CD4-positive, alpha-beta T cell (primary cell): ENCODE measurements around the gene FBXO28. TPM values are rescaled to one million over a fixed set of nuclear protein-coding genes. Genes with fewer than 3 reads are reported as not detected.

Source experiments
- ATAC-seq: fragments of 200-7000 bp; cut with Tn5 transposase; one replicate; pipeline ENCODE4 v1.10.0; 2022; ENCODE audit warnings: mild to moderate bottlenecking; ENCODE audit not compliant: poor library complexity
- CTCF ChIA-PET: fragments of 350-600 bp; sonication (Branson Sonifier 250); formaldehyde crosslinking; loops from one replicate; lab custom pipeline; 2021; ENCODE audit warnings: antibody characterized with exemption, inconsistent platforms; lab: Charles Lee
- POLR2A ChIA-PET: fragments of 350-600 bp; sonication (Branson Sonifier 250); formaldehyde crosslinking; loops from one replicate; lab custom pipeline; 2021; ENCODE audit warnings: antibody characterized with exemption, inconsistent platforms; lab: Charles Lee
- DNase-seq, 14 experiments: peaks; one replicate each; pipeline ENCODE4 v3.0.0-alpha.2; 2013 to 2020; ENCODE audit warnings: mixed read lengths in 2 of 14
- H3K27ac ChIP-seq, 2 donors: one replicate each; pipeline versions ENCODE4 v1.5.1 to v1.7.0; 2013; ENCODE audit warnings: low read length in 2 of 2, low read depth in 1 of 2, mild to moderate bottlenecking in 1 of 2
- H3K27me3 ChIP-seq, 2 experiments: 1 replicate in 1 of 2; 2 replicates in 1 of 2; pipeline versions ENCODE4 v1.6.1 to v1.7.0; 2013; ENCODE audit warnings: low read length in 2 of 2, control low read depth in 1 of 2, mild to moderate bottlenecking in 1 of 2, moderate library complexity in 1 of 2; ENCODE audit not compliant: insufficient read depth in 2 of 2, control insufficient read depth in 1 of 2
- H3K36me3 ChIP-seq: one replicate; pipeline ENCODE4 v1.6.1; 2013; ENCODE audit warnings: low read length, control low read depth; ENCODE audit not compliant: insufficient read depth
- H3K4me1 ChIP-seq: one replicate; pipeline ENCODE4 v1.6.1; 2013; ENCODE audit warnings: low read length, control low read depth; ENCODE audit not compliant: insufficient read depth
- H3K4me3 ChIP-seq: one replicate; pipeline ENCODE4 v1.5.1; 2013; ENCODE audit warnings: mild to moderate bottlenecking, low read length, moderate library complexity
- H3K9me3 ChIP-seq, 2 experiments: 1 replicate in 1 of 2; 2 replicates in 1 of 2; pipeline versions ENCODE4 v1.6.1 to v1.7.0; 2013; ENCODE audit warnings: low read length in 2 of 2, mild to moderate bottlenecking in 2 of 2, control low read depth in 1 of 2, moderate library complexity in 1 of 2; ENCODE audit not compliant: control insufficient read depth in 1 of 2, insufficient read depth in 1 of 2
- H3K27ac Mint-ChIP-seq: one replicate; pipeline ENCODE4 v1.8.0; 2020; ENCODE audit warnings: mixed read lengths
- H3K27me3 Mint-ChIP-seq: one replicate; pipeline ENCODE4 v1.8.0; 2021; ENCODE audit warnings: mixed read lengths
- H3K36me3 Mint-ChIP-seq: one replicate; pipeline ENCODE4 v1.8.0; 2021; ENCODE audit warnings: low read depth, mixed read lengths
- H3K4me1 Mint-ChIP-seq: one replicate; pipeline ENCODE4 v1.8.0; 2021; ENCODE audit warnings: low read depth, mixed read lengths
- H3K4me3 Mint-ChIP-seq: one replicate; pipeline ENCODE4 v1.8.0; 2020; ENCODE audit warnings: mild to moderate bottlenecking, mixed read lengths
- H3K9me3 Mint-ChIP-seq: one replicate; pipeline ENCODE4 v1.8.0; 2020; ENCODE audit warnings: mixed read lengths
- CTCF ChIP-seq: fragments of 200-600 bp; IDR thresholded peaks from one replicate; pipeline ENCODE4 v1.8.0; 2022; ENCODE audit warnings: antibody characterized with exemption, mild to moderate bottlenecking
- intact Hi-C, 2 experiments: fragments of 100-400 bp; cut with DNase I in 1 of 2; cut with micrococcal nuclease in 1 of 2; formaldehyde crosslinking; loops; one replicate each; pipeline versions ENCODE4 v1.15.1 to v1.9.0; 2023 to 2025; cut with DNase I, micrococcal nuclease
- total RNA-seq, 174 experiments: library from RNA in 2 of 174; stranded (reverse) in 2 of 174; gene quantifications; one replicate each; pipeline ENCODE4 v1.2.3 and lab custom pipeline; 2021 to 2026

The FBXO28 gene
- total RNA-seq, 2 experiments from 2014 or later: 32.5 to 37.1 TPM

- no peak for TF ChIP-seq CTCF
- Mint-ChIP-seq H3K27me3 (peaks cover 34% of the 10 kb centered on the region), H3K27ac (no peak overlapping the region), H3K9me3 (no peaks in the 10 kb centered on the region), H3K36me3 (no peaks in the 10 kb centered on the region), H3K4me1 (no peaks in the 10 kb centered on the region), H3K4me3 (no peak overlapping the region)
- intact Hi-C loops: no loop called here
- no peak for ATAC-seq
- CTCF ChIA-PET: no interaction called here
- no peak for DNase-seq
- H3K9me3 ChIP-seq: no peaks in the 10 kb centered on the region
- no peaks in the 10 kb centered on the region for H3K36me3 ChIP-seq
- no peak overlapping the region for H3K4me3 ChIP-seq
- H3K27ac ChIP-seq: no peak overlapping the region
- POLR2A ChIA-PET: no interaction called here
- no peaks in the 10 kb centered on the region for H3K4me1 ChIP-seq
- peaks cover 0 to 4% of the 10 kb centered on the region in 2 experiments for H3K27me3 ChIP-seq
Measured at GRCh38 chr1:224092111-224092510, 21.8 kb upstream of the FBXO28 start.

GRCh38 chr1:224092601-224093000, 21.3 kb upstream of the FBXO28 start:
- H3K27me3 ChIP-seq: peaks cover 0 to 4% of the 10 kb centered on the region in 2 experiments
- Mint-ChIP-seq H3K4me1 (no peaks in the 10 kb centered on the region), H3K4me3 (no peak overlapping the region), H3K27ac (no peak overlapping the region), H3K36me3 (no peaks in the 10 kb centered on the region), H3K27me3 (peaks cover 36% of the 10 kb centered on the region), H3K9me3 (no peaks in the 10 kb centered on the region)
- intact Hi-C loops: no loop called here
- ChIA-PET CTCF (no interaction called here), POLR2A (no interaction called here)
- no peak for TF ChIP-seq CTCF
- no peaks in the 10 kb centered on the region for H3K4me1 ChIP-seq
- DNase-seq (no peak), ATAC-seq (no peak)
- H3K36me3 ChIP-seq: no peaks in the 10 kb centered on the region
- no peaks in the 10 kb centered on the region for H3K9me3 ChIP-seq
- H3K27ac ChIP-seq: no peak overlapping the region
- H3K4me3 ChIP-seq: no peak overlapping the region

GRCh38 chr1:224095339-224095738, 18.6 kb upstream of the FBXO28 start:
- intact Hi-C loops: no loop called here
- no peak overlapping the region for H3K4me3 Mint-ChIP-seq
- H3K9me3 Mint-ChIP-seq: no peaks in the 10 kb centered on the region
- no peak for ATAC-seq
- ChIA-PET POLR2A (interaction anchor here (0.7 kb wide), 1 partner anchor 10 kb away, joined by 3 read pairs; no protein-coding TSS in a partner anchor), CTCF (no interaction called here)
- H3K27ac Mint-ChIP-seq: no peak overlapping the region
- Histone ChIP-seq H3K27ac (no peak overlapping the region), H3K36me3 (no peaks in the 10 kb centered on the region), H3K4me1 (no peaks in the 10 kb centered on the region), H3K27me3 (peaks cover 0 to 4% of the 10 kb centered on the region in 2 experiments), H3K9me3 (no peaks in the 10 kb centered on the region), H3K4me3 (no peak overlapping the region)
- H3K4me1 Mint-ChIP-seq: no peaks in the 10 kb centered on the region
- no peaks in the 10 kb centered on the region for H3K36me3 Mint-ChIP-seq
- peaks cover 33% of the 10 kb centered on the region for H3K27me3 Mint-ChIP-seq
- TF ChIP-seq CTCF: no peak
- DNase-seq: no peak
